ENCODE results near the gene NOL7. TPM values are rescaled to one million over a fixed set of nuclear protein-coding genes. Genes with fewer than 3 reads are reported as not detected.

The NOL7 gene
- total RNA-seq = 49.2 and 57.9 TPM in 2 replicates

DNA sequence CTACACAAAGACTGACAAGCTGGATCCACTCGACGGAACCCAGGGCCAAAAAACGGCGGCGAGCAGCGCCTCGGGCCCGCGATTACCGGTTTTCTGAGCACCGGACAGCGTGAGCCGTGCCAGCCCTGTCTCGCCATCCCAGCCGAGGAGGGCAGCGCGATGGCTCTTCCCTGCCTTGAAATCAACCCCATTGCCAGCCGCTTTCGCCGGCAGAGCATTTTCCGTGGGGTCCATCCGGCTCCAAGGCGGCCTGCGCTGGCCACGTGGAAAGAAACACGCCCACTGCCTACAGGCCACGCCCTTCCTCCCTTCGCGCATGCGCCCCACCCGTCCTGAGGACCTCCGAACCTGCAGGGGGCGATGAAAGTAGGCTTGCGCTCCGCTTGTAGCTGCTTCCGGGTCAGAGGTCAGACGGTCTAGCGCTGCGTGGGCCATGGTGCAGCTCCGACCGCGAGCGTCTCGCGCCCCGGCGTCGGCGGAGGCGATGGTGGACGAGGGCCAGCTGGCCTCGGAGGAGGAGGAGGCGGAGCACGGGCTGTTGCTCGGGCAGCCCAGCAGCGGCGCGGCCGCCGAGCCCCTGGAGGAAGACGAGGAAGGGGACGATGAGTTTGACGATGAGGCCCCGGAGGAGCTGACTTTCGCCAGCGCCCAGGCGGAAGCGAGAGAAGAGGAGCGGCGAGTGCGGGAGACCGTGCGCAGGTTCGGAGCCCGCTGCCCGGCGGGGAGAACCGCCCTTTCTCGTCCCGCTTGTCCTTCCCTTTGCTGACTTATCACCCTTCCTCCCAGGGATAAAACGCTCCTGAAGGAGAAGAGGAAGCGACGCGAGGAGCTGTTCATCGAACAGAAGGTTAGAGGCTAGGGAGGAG is at the start of gene NOL7:
Gene NOL7 (plus strand): TSS at position 410 of the 866 bp plus-strand sequence. CDS start 24 bp downstream, at position 434.

DNA sequence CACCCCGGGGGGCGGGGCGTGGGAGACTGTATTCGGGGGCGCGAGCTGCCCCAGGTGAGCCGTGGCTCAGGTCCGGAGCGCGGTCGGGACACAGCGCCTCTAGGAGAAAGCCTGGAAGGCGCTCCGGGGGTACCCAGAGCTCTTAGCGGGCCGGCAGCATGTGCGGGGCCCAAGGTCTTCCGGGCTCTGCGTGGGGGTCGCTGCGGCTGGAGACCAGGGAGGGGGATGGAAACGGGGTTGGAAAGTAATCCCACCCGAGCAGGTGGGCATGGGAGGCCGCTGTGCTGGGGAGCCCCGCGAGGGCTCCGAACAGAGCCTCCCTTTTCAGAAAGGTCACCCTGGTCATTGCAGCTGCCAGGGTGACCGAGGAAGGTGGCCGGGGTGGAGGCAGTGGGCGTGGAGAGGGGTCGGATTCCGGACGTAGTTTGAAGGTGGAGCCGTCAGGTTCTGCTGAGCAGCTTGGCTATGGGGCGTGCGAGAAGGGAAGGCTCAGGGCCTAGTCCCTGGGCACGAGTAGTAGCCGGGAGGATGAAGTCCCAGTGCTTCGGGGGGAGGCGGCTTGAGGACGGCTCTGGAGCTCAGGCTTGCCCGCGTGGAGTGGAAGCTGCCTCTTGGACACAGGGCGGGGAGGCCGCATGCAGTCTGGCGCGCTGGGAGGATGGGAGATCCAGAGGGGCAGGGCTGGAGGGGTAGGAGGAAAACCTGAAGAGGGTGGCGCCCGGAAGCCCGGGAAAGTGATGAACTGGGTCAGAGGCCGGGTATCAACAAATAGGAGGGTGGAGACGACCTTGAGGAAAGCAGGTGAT is 40.4 kb upstream of the NOL7 start, which contains the start of gene SIRT5:
Gene SIRT5 (plus strand): TSS at position 31 of the 806 bp plus-strand sequence. CDS start 9,510 bp downstream, outside the sequence.

Other genes with a start within 250 kb of the NOL7 start
- 2.2 and 3.9 TPM in 2 replicates for gene GFOD1, start 127.7 kb upstream of the NOL7 start, total RNA-seq
- gene SIRT5, start 40.7 kb upstream of the NOL7 start, total RNA-seq = 6.2 and 7.2 TPM in 2 replicates
- 23.5 and 27.6 TPM in 2 replicates for gene RANBP9, start 96.5 kb downstream of the NOL7 start, total RNA-seq
- 9.2 and 15.8 TPM in 2 replicates for gene MCUR1, start 199.2 kb downstream of the NOL7 start, total RNA-seq

All from subcutaneous preadipocyte (primary cell).